ENCODE results near the gene DRC3. TPM values are rescaled to one million over a fixed set of nuclear protein-coding genes. Genes with fewer than 3 reads are reported as not detected.

DRC3 gene
- total RNA-seq, 1 experiment from 2014 or later, result 2.4 TPM

DNA sequence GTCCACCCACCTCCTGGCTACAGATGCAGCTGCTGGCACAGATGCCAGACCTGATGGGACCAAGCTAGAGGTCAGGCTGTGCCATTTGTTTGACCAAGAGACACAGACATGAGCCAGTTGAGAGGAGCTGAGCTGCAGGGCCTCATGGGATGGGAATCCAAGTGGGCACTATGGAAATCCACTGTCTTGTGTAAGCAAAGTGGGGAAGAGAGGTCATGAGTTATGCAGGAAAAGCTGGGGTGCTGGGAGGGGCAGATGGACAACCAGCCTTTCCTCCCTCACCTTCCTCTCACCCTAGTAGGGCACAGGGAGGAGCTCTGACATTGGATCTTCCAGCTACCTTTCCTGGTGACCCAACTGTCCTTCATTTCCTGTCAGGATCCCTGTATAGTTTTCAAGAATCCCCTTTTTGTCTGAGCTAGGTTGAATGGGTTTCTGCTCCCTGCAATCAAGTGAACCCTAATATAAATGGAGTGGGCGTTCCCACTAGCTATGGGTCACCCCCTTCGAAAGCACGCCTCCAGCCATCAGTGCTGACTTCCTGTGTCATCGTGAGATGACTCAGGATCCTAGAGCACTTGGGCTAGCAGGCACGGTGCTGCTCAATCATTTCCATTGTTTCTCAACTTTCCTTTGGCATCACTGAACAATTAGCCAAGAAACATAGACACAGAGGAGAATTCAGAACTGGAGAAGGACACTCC is 52.7 kb downstream of the DRC3 start:
- Histone ChIP-seq H3K36me3 (ENCODE audit: control insufficient read depth in 1 of 2, insufficient read depth in 2 of 2, low read length in 2 of 2) (0 out of 4 replicates have a peak, but pooled peaks cover 0 to 4% of the 10 kb centered on the region in 2 experiments), H3K4me2 (ENCODE audit: low read length) (0 out of 2 replicates have a peak overlapping the region, but pooled peaks have one; percentile 13), H3K9me2 (ENCODE audit: insufficient read depth) (no peaks in the 10 kb centered on the region), H3K79me2 (ENCODE audit: insufficient read depth, low read length) (no peaks in the 10 kb centered on the region), H3K4me3 (replicated peaks in 1 of 2; ENCODE audit: low read depth in 1 of 2, low read length in 2 of 2) (no peak overlapping the region), H3K27ac (ENCODE audit: low read depth, low read length) (no peak overlapping the region), H3K9me3 (ENCODE audit: control insufficient read depth in 1 of 2, insufficient read depth in 1 of 2, low read depth in 1 of 2, low read length in 2 of 2) (no peaks in the 10 kb centered on the region), H4K20me1 (ENCODE audit: insufficient read depth) (no peaks in the 10 kb centered on the region), H3K4me1 (ENCODE audit: control insufficient read depth in 1 of 2, insufficient read depth in 2 of 2, low read length in 2 of 2) (peaks cover 0 to 17% of the 10 kb centered on the region in 2 experiments; a peak in 1 of 4 replicates), H2AFZ (ENCODE audit: low read depth, low read length, poor library complexity, severe bottlenecking) (no peak overlapping the region), H3K9ac (ENCODE audit: low read length) (no peak overlapping the region), H3K27me3 (ENCODE audit: insufficient read depth, low read length) (no peaks in the 10 kb centered on the region)
- CTCF ChIA-PET, result interaction anchor here (0.8 kb wide), 1 partner anchor 10 kb away, joined by 3 read pairs; no protein-coding TSS in a partner anchor
- BruUV-seq (replicated peaks), result no TSS peak
- RAD21 ChIA-PET (ENCODE audit: low non-redundant PET in 1 of 2, low total read pairs in 2 of 2, uncharacterized antibody in 2 of 2, unreplicated experiment in 2 of 2), result no interaction called here
- intact Hi-C loops (cut with micrococcal nuclease), result no loop called here
- peak; percentile 54; the same call in 1 of the 2 replicates for ATAC-seq
- POLR2A ChIA-PET, result interaction anchor here (0.8 kb wide), 1 partner anchor 53 kb away, joined by 4 read pairs; the partner anchor contains the start of genes DRC3 and TOM1L2
- no peak for DNase-seq (ENCODE audit: low read depth, low spot score)
- TF ChIP-seq EZH2 (IDR thresholded peaks at IDR 0.05), result no peak
- TF ChIP-seq EZH2phosphoT487 (IDR thresholded peaks at IDR 0.05; ENCODE audit: borderline replicate concordance), result no peak
- no peak for TF ChIP-seq SP1 (IDR thresholded peaks at IDR 0.05; ENCODE audit: low read depth)
- TF ChIP-seq RAD21 (IDR thresholded peaks at IDR 0.05; ENCODE audit: low read depth), result no peak
- no peak for TF ChIP-seq POLR2AphosphoS5 (IDR thresholded peaks at IDR 0.05; ENCODE audit: low read depth, low read length)
- TF ChIP-seq EGR1 (IDR thresholded peaks at IDR 0.05; ENCODE audit: low read depth), result no peak
- no peak for TF ChIP-seq JUND (IDR thresholded peaks at IDR 0.05)
- no peak for TF ChIP-seq CEBPB (IDR thresholded peaks at IDR 0.05; ENCODE audit: low read depth)
- no peak for TF ChIP-seq SRF (IDR thresholded peaks at IDR 0.05; ENCODE audit: low read depth)
- no peak for TF ChIP-seq POLR2A (IDR thresholded peaks at IDR 0.05; ENCODE audit: borderline replicate concordance, extremely low read depth, insufficient read depth, insufficient read length)
- TF ChIP-seq, protein P1, sequence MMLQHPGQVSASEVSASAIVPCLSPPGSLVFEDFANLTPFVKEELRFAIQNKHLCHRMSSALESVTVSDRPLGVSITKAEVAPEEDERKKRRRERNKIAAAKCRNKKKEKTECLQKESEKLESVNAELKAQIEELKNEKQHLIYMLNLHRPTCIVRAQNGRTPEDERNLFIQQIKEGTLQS (IDR thresholded peaks at IDR 0.05), result no peak
- no peak for TF ChIP-seq SIN3A (IDR thresholded peaks at IDR 0.05; ENCODE audit: low read depth)
- TF ChIP-seq, protein P2, sequence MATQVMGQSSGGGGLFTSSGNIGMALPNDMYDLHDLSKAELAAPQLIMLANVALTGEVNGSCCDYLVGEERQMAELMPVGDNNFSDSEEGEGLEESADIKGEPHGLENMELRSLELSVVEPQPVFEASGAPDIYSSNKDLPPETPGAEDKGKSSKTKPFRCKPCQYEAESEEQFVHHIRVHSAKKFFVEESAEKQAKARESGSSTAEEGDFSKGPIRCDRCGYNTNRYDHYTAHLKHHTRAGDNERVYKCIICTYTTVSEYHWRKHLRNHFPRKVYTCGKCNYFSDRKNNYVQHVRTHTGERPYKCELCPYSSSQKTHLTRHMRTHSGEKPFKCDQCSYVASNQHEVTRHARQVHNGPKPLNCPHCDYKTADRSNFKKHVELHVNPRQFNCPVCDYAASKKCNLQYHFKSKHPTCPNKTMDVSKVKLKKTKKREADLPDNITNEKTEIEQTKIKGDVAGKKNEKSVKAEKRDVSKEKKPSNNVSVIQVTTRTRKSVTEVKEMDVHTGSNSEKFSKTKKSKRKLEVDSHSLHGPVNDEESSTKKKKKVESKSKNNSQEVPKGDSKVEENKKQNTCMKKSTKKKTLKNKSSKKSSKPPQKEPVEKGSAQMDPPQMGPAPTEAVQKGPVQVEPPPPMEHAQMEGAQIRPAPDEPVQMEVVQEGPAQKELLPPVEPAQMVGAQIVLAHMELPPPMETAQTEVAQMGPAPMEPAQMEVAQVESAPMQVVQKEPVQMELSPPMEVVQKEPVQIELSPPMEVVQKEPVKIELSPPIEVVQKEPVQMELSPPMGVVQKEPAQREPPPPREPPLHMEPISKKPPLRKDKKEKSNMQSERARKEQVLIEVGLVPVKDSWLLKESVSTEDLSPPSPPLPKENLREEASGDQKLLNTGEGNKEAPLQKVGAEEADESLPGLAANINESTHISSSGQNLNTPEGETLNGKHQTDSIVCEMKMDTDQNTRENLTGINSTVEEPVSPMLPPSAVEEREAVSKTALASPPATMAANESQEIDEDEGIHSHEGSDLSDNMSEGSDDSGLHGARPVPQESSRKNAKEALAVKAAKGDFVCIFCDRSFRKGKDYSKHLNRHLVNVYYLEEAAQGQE (IDR thresholded peaks at IDR 0.05; ENCODE audit: low read depth), result no peak
- TF ChIP-seq TCF7L2 (IDR thresholded peaks at IDR 0.05; ENCODE audit: borderline replicate concordance, extremely low read depth, insufficient read depth, insufficient read length), result no peak
- TF ChIP-seq, protein P3, sequence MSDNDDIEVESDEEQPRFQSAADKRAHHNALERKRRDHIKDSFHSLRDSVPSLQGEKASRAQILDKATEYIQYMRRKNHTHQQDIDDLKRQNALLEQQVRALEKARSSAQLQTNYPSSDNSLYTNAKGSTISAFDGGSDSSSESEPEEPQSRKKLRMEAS (IDR thresholded peaks at IDR 0.05), result no peak
- no peak for TF ChIP-seq CBX3 (IDR thresholded peaks at IDR 0.05; ENCODE audit: low read depth)
- no peak for TF ChIP-seq ELF1 (IDR thresholded peaks at IDR 0.05; ENCODE audit: borderline replicate concordance, low read depth)
- TF ChIP-seq, protein P4, sequence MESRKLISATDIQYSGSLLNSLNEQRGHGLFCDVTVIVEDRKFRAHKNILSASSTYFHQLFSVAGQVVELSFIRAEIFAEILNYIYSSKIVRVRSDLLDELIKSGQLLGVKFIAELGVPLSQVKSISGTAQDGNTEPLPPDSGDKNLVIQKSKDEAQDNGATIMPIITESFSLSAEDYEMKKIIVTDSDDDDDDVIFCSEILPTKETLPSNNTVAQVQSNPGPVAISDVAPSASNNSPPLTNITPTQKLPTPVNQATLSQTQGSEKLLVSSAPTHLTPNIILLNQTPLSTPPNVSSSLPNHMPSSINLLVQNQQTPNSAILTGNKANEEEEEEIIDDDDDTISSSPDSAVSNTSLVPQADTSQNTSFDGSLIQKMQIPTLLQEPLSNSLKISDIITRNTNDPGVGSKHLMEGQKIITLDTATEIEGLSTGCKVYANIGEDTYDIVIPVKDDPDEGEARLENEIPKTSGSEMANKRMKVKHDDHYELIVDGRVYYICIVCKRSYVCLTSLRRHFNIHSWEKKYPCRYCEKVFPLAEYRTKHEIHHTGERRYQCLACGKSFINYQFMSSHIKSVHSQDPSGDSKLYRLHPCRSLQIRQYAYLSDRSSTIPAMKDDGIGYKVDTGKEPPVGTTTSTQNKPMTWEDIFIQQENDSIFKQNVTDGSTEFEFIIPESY (IDR thresholded peaks at IDR 0.05; ENCODE audit: extremely low read depth, insufficient replicate concordance, low read length), result no peak
- TF ChIP-seq FOSL1 (IDR thresholded peaks at IDR 0.05; ENCODE audit: low read depth), result no peak

Data from HCT116 (cell line).